ENCODE measurements around the gene VRK2. TPM values are rescaled to one million over a fixed set of nuclear protein-coding genes. Genes with fewer than 3 reads are reported as not detected.

The VRK2 gene
- total RNA-seq, 1 experiment from 2014 or later: 20.1 TPM

DNA sequence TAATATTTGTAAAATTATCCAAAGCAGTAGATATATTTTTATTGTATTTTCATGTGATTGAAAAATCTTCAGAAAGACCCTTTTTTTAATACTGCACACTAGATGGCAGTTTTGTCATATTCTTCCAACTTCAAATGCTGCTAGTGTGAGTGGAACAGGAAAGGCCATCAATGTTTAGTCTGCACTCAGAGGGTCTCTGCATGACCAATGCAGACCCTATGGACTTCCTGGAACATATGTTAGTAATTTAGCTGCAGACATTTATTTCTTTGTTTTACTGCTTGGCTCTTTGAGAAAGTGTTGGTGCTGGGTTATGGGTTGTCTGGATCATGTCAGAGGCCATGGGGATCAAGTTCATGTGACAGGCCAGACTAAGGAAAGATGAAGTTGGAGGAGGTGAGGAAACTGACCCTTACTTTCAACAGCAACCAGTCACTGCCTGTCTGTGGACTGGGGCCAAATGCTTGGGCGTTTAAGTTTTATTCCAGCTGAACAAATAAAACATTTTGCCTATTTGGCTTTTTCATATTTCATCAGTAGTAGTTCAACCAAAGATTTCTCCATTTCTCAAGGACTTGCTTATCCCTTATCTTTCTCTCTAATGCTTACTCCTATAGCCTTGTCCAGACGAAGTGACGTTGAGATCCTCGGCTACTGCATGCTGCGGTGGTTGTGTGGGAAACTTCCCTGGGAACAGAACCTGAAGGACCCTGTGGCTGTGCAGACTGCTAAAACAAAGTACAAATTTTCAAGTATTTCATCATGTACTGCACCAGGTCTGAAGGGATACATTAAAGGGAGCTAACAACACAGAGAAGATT, 84.8 kb downstream of the VRK2 start (continued):
- TF ChIP-seq, protein P1, sequence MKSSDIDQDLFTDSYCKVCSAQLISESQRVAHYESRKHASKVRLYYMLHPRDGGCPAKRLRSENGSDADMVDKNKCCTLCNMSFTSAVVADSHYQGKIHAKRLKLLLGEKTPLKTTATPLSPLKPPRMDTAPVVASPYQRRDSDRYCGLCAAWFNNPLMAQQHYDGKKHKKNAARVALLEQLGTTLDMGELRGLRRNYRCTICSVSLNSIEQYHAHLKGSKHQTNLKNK (CRISPR knock-in tag; IDR thresholded peaks at IDR 0.05): no peak

DNA sequence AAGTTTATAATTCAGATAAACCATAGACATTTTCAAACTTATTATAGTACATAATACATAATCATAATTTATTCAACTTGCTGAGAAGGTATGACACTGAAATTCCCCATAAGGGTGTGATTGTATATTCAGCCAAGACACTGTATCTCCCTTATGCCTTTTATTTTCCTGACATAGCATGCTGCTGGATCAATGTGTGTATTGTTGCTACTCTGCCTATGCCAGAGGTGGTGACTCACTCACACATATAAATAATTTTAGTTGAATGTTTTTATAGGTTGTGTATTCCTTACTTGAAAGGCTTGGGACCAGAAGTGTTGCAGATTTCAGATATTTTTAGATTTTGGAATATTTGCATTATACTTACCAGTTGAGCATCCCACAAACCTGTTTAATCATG, 86.8 kb downstream of the VRK2 start:
- ChIA-PET CTCF (no interaction called here), POLR2A (no interaction called here)
- no peaks in the 10 kb centered on the region for H3K27me3 Mint-ChIP-seq (ENCODE audit: low read depth)
- no peak for ATAC-seq
- peaks cover 9% of the 10 kb centered on the region for H3K4me1 Mint-ChIP-seq
- peaks cover 6% of the 10 kb centered on the region for H3K36me3 Mint-ChIP-seq
- TF ChIP-seq, protein P2, sequence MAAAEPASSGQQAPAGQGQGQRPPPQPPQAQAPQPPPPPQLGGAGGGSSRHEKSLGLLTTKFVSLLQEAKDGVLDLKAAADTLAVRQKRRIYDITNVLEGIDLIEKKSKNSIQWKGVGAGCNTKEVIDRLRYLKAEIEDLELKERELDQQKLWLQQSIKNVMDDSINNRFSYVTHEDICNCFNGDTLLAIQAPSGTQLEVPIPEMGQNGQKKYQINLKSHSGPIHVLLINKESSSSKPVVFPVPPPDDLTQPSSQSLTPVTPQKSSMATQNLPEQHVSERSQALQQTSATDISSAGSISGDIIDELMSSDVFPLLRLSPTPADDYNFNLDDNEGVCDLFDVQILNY (CRISPR knock-in tag; IDR thresholded peaks at IDR 0.05): no peak
- TF ChIP-seq ELF4 (CRISPR knock-in tag; IDR thresholded peaks at IDR 0.05; ENCODE audit: low read depth): no peak
- TF ChIP-seq, protein P3, sequence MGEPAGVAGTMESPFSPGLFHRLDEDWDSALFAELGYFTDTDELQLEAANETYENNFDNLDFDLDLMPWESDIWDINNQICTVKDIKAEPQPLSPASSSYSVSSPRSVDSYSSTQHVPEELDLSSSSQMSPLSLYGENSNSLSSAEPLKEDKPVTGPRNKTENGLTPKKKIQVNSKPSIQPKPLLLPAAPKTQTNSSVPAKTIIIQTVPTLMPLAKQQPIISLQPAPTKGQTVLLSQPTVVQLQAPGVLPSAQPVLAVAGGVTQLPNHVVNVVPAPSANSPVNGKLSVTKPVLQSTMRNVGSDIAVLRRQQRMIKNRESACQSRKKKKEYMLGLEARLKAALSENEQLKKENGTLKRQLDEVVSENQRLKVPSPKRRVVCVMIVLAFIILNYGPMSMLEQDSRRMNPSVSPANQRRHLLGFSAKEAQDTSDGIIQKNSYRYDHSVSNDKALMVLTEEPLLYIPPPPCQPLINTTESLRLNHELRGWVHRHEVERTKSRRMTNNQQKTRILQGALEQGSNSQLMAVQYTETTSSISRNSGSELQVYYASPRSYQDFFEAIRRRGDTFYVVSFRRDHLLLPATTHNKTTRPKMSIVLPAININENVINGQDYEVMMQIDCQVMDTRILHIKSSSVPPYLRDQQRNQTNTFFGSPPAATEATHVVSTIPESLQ (CRISPR knock-in tag; IDR thresholded peaks at IDR 0.05): no peak
- TF ChIP-seq RORB (CRISPR knock-in tag; IDR thresholded peaks at IDR 0.05): no peak
- no peak for TF ChIP-seq MYBL2 (CRISPR knock-in tag; IDR thresholded peaks at IDR 0.05)
- no peak for TF ChIP-seq FOXJ3 (CRISPR knock-in tag; IDR thresholded peaks at IDR 0.05; ENCODE audit: borderline replicate concordance)
- TF ChIP-seq ZNF219 (CRISPR knock-in tag; IDR thresholded peaks at IDR 0.05; ENCODE audit: borderline replicate concordance): no peak
- TF ChIP-seq NFYB (CRISPR knock-in tag; conservative IDR thresholded peaks at IDR 0.05; ENCODE audit: low read depth): no peak
- no peak for TF ChIP-seq SMAD3 (CRISPR knock-in tag; IDR thresholded peaks at IDR 0.05; ENCODE audit: borderline replicate concordance)
- TF ChIP-seq IRF2 (CRISPR knock-in tag; IDR thresholded peaks at IDR 0.05; ENCODE audit: borderline replicate concordance, low read depth): no peak
- TF ChIP-seq, protein P4, sequence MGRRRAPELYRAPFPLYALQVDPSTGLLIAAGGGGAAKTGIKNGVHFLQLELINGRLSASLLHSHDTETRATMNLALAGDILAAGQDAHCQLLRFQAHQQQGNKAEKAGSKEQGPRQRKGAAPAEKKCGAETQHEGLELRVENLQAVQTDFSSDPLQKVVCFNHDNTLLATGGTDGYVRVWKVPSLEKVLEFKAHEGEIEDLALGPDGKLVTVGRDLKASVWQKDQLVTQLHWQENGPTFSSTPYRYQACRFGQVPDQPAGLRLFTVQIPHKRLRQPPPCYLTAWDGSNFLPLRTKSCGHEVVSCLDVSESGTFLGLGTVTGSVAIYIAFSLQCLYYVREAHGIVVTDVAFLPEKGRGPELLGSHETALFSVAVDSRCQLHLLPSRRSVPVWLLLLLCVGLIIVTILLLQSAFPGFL (CRISPR knock-in tag; IDR thresholded peaks at IDR 0.05; ENCODE audit: borderline replicate concordance): no peak
- TF ChIP-seq HMGA2 (CRISPR knock-in tag; IDR thresholded peaks at IDR 0.05): no peak
- TF ChIP-seq, protein P5, sequence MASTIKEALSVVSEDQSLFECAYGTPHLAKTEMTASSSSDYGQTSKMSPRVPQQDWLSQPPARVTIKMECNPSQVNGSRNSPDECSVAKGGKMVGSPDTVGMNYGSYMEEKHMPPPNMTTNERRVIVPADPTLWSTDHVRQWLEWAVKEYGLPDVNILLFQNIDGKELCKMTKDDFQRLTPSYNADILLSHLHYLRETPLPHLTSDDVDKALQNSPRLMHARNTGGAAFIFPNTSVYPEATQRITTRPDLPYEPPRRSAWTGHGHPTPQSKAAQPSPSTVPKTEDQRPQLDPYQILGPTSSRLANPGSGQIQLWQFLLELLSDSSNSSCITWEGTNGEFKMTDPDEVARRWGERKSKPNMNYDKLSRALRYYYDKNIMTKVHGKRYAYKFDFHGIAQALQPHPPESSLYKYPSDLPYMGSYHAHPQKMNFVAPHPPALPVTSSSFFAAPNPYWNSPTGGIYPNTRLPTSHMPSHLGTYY (CRISPR knock-in tag; IDR thresholded peaks at IDR 0.05): no peak
- TF ChIP-seq ETV6 (CRISPR knock-in tag; IDR thresholded peaks at IDR 0.05): no peak
- no peak for TF ChIP-seq CBFB (CRISPR knock-in tag; IDR thresholded peaks at IDR 0.05; ENCODE audit: low read depth)
- TF ChIP-seq, protein P6, sequence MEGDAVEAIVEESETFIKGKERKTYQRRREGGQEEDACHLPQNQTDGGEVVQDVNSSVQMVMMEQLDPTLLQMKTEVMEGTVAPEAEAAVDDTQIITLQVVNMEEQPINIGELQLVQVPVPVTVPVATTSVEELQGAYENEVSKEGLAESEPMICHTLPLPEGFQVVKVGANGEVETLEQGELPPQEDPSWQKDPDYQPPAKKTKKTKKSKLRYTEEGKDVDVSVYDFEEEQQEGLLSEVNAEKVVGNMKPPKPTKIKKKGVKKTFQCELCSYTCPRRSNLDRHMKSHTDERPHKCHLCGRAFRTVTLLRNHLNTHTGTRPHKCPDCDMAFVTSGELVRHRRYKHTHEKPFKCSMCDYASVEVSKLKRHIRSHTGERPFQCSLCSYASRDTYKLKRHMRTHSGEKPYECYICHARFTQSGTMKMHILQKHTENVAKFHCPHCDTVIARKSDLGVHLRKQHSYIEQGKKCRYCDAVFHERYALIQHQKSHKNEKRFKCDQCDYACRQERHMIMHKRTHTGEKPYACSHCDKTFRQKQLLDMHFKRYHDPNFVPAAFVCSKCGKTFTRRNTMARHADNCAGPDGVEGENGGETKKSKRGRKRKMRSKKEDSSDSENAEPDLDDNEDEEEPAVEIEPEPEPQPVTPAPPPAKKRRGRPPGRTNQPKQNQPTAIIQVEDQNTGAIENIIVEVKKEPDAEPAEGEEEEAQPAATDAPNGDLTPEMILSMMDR (IDR thresholded peaks at IDR 0.05): no peak
- TF ChIP-seq TEAD1 (CRISPR knock-in tag; IDR thresholded peaks at IDR 0.05): no peak
- TF ChIP-seq CREM (CRISPR knock-in tag; IDR thresholded peaks at IDR 0.05): no peak
- TF ChIP-seq, protein P7, sequence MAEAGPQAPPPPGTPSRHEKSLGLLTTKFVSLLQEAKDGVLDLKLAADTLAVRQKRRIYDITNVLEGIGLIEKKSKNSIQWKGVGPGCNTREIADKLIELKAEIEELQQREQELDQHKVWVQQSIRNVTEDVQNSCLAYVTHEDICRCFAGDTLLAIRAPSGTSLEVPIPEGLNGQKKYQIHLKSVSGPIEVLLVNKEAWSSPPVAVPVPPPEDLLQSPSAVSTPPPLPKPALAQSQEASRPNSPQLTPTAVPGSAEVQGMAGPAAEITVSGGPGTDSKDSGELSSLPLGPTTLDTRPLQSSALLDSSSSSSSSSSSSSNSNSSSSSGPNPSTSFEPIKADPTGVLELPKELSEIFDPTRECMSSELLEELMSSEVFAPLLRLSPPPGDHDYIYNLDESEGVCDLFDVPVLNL (CRISPR knock-in tag; IDR thresholded peaks at IDR 0.05; ENCODE audit: borderline replicate concordance, low read depth): no peak
- peaks cover 3% of the 10 kb centered on the region for H3K9me3 Mint-ChIP-seq
- no peak overlapping the region for H3K4me3 Mint-ChIP-seq
- DNase-seq (ENCODE audit: low spot score): no peak
- H3K27ac Mint-ChIP-seq: no peak overlapping the region
